OCI-LY1 (cell line): ENCODE data around the gene ESYT2.

Experiments
- H2AFZ ChIP-seq: fragments of 200-600 bp; sonication (generic), shearing (Covaris generic); 2 replicates; pipeline ENCODE4 v1.6.0; 2014; ENCODE audit warnings: antibody characterized with exemption, mild to moderate bottlenecking, low read length
- H3F3A ChIP-seq: fragments of 200-600 bp; sonication (generic), shearing (Covaris generic); 2 replicates; pipeline ENCODE4 v1.6.0; 2014; ENCODE audit warnings: mild to moderate bottlenecking, antibody characterized with exemption, low read length, moderate library complexity; ENCODE audit not compliant: insufficient read depth
- H3K27ac ChIP-seq: fragments of 200-600 bp; sonication (generic); 2 replicates; pipeline ENCODE4 v1.5.1; 2014; ENCODE audit warnings: low read length, mixed run types, mild to moderate bottlenecking, low read depth; ENCODE audit not compliant: poor library complexity, severe bottlenecking
- H3K27me3 ChIP-seq: fragments of 200-600 bp; sonication (generic); 2 replicates; pipeline ENCODE4 v1.6.0; 2014; ENCODE audit warnings: antibody characterized with exemption, mild to moderate bottlenecking, low read length, moderate library complexity; ENCODE audit not compliant: insufficient read depth
- H3K36me3 ChIP-seq: fragments of 200-600 bp; sonication (generic); 2 replicates; pipeline ENCODE4 v1.6.1; 2014; ENCODE audit warnings: mild to moderate bottlenecking, antibody characterized with exemption, low read length, moderate library complexity, mixed read lengths; ENCODE audit not compliant: insufficient read depth
- H3K4me1 ChIP-seq: fragments of 200-600 bp; sonication (generic); 2 replicates; pipeline ENCODE4 v1.5.1; 2014; ENCODE audit warnings: mild to moderate bottlenecking, low read length, moderate library complexity; ENCODE audit not compliant: insufficient read depth, severe bottlenecking
- H3K4me2 ChIP-seq: fragments of 200-600 bp; sonication (generic), shearing (Covaris generic); 2 replicates; pipeline ENCODE4 v1.6.1; 2014; ENCODE audit warnings: low read length
- H3K4me3 ChIP-seq: fragments of 200-600 bp; sonication (generic); 2 replicates; pipeline ENCODE4 v1.5.1; 2014; ENCODE audit warnings: low read length, low read depth, mild to moderate bottlenecking, mixed read lengths; ENCODE audit not compliant: poor library complexity, severe bottlenecking
- H3K79me2 ChIP-seq: fragments of 200-600 bp; shearing (Covaris generic); 2 replicates; pipeline ENCODE4 v1.6.1; 2016; ENCODE audit warnings: mixed run types, low read length, mixed read lengths; ENCODE audit not compliant: insufficient read depth
- H3K9ac ChIP-seq: fragments of 200-600 bp; sonication (generic), shearing (Covaris generic); 2 replicates; pipeline ENCODE4 v1.6.1; 2014; ENCODE audit warnings: mild to moderate bottlenecking, low read length, mixed read lengths
- H3K9me2 ChIP-seq: fragments of 200-600 bp; sonication (generic), shearing (Covaris generic); 2 replicates; pipeline ENCODE4 v1.6.1; 2014; ENCODE audit warnings: low read depth, mild to moderate bottlenecking, low read length, mixed read lengths
- H3K9me3 ChIP-seq: fragments of 200-600 bp; shearing (Covaris generic); 2 replicates; pipeline ENCODE4 v1.6.1; 2014; ENCODE audit warnings: low read length, mixed read lengths
- H4K20me1 ChIP-seq: fragments of 200-600 bp; sonication (generic), shearing (Covaris generic); 2 replicates; pipeline ENCODE4 v1.6.0; 2016; ENCODE audit warnings: mild to moderate bottlenecking, low read length; ENCODE audit not compliant: insufficient read depth
- CTCF ChIP-seq: fragments of 200-600 bp; sonication (generic), shearing (Covaris generic); IDR thresholded peaks from 2 replicates; pipeline ENCODE4 v1.5.1; 2017; ENCODE audit warnings: mild to moderate bottlenecking, antibody characterized with exemption, low read length, moderate library complexity, mixed read lengths
- EZH2 ChIP-seq: fragments of 200-600 bp; sonication (generic), shearing (Covaris generic); IDR thresholded peaks from 2 replicates; pipeline ENCODE4 v1.8.0; 2017; ENCODE audit warnings: borderline replicate concordance, mixed run types, mild to moderate bottlenecking, antibody characterized with exemption, low read length, moderate library complexity, mixed read lengths

Gene ESYT2

GRCh38 chr7:158682456-158682855, 146.9 kb downstream of the ESYT2 start:
- Histone ChIP-seq H3K4me3 (no peak overlapping the region), H3K9me3 (no peaks in the 10 kb centered on the region), H3F3A (no peaks in the 10 kb centered on the region), H4K20me1 (no peaks in the 10 kb centered on the region), H3K9me2 (no peaks in the 10 kb centered on the region), H3K4me2 (no peak overlapping the region), H2AFZ (no peak overlapping the region), H3K27ac (no peak overlapping the region), H3K79me2 (no peaks in the 10 kb centered on the region), H3K27me3 (no peaks in the 10 kb centered on the region), H3K9ac (no peak overlapping the region), H3K36me3 (peaks cover 96% of the 10 kb centered on the region), H3K4me1 (no peaks in the 10 kb centered on the region)
- TF ChIP-seq CTCF = no peak
- TF ChIP-seq EZH2 = no peak
